OCI-LY1 (cell line): ENCODE data around the gene NSF.
A peak's percentile ranks its signal among the peaks of the same experiment; 100 is the strongest.

Experiments used
- H2AFZ ChIP-seq: fragments of 200-600 bp; sonication (generic), shearing (Covaris generic); 2 replicates; pipeline ENCODE4 v1.6.0; 2014; ENCODE audit warnings: antibody characterized with exemption, mild to moderate bottlenecking, low read length
- H3F3A ChIP-seq: fragments of 200-600 bp; sonication (generic), shearing (Covaris generic); 2 replicates; pipeline ENCODE4 v1.6.0; 2014; ENCODE audit warnings: mild to moderate bottlenecking, antibody characterized with exemption, low read length, moderate library complexity; ENCODE audit not compliant: insufficient read depth
- H3K27ac ChIP-seq: fragments of 200-600 bp; sonication (generic); 2 replicates; pipeline ENCODE4 v1.5.1; 2014; ENCODE audit warnings: low read length, mixed run types, mild to moderate bottlenecking, low read depth; ENCODE audit not compliant: poor library complexity, severe bottlenecking
- H3K27me3 ChIP-seq: fragments of 200-600 bp; sonication (generic); 2 replicates; pipeline ENCODE4 v1.6.0; 2014; ENCODE audit warnings: antibody characterized with exemption, mild to moderate bottlenecking, low read length, moderate library complexity; ENCODE audit not compliant: insufficient read depth
- H3K36me3 ChIP-seq: fragments of 200-600 bp; sonication (generic); 2 replicates; pipeline ENCODE4 v1.6.1; 2014; ENCODE audit warnings: mild to moderate bottlenecking, antibody characterized with exemption, low read length, moderate library complexity, mixed read lengths; ENCODE audit not compliant: insufficient read depth
- H3K4me1 ChIP-seq: fragments of 200-600 bp; sonication (generic); 2 replicates; pipeline ENCODE4 v1.5.1; 2014; ENCODE audit warnings: mild to moderate bottlenecking, low read length, moderate library complexity; ENCODE audit not compliant: insufficient read depth, severe bottlenecking
- H3K4me2 ChIP-seq: fragments of 200-600 bp; sonication (generic), shearing (Covaris generic); 2 replicates; pipeline ENCODE4 v1.6.1; 2014; ENCODE audit warnings: low read length
- H3K4me3 ChIP-seq: fragments of 200-600 bp; sonication (generic); 2 replicates; pipeline ENCODE4 v1.5.1; 2014; ENCODE audit warnings: low read length, low read depth, mild to moderate bottlenecking, mixed read lengths; ENCODE audit not compliant: poor library complexity, severe bottlenecking
- H3K79me2 ChIP-seq: fragments of 200-600 bp; shearing (Covaris generic); 2 replicates; pipeline ENCODE4 v1.6.1; 2016; ENCODE audit warnings: mixed run types, low read length, mixed read lengths; ENCODE audit not compliant: insufficient read depth
- H3K9ac ChIP-seq: fragments of 200-600 bp; sonication (generic), shearing (Covaris generic); 2 replicates; pipeline ENCODE4 v1.6.1; 2014; ENCODE audit warnings: mild to moderate bottlenecking, low read length, mixed read lengths
- H3K9me2 ChIP-seq: fragments of 200-600 bp; sonication (generic), shearing (Covaris generic); 2 replicates; pipeline ENCODE4 v1.6.1; 2014; ENCODE audit warnings: low read depth, mild to moderate bottlenecking, low read length, mixed read lengths
- H3K9me3 ChIP-seq: fragments of 200-600 bp; shearing (Covaris generic); 2 replicates; pipeline ENCODE4 v1.6.1; 2014; ENCODE audit warnings: low read length, mixed read lengths
- H4K20me1 ChIP-seq: fragments of 200-600 bp; sonication (generic), shearing (Covaris generic); 2 replicates; pipeline ENCODE4 v1.6.0; 2016; ENCODE audit warnings: mild to moderate bottlenecking, low read length; ENCODE audit not compliant: insufficient read depth
- CTCF ChIP-seq: fragments of 200-600 bp; sonication (generic), shearing (Covaris generic); IDR thresholded peaks from 2 replicates; pipeline ENCODE4 v1.5.1; 2017; ENCODE audit warnings: mild to moderate bottlenecking, antibody characterized with exemption, low read length, moderate library complexity, mixed read lengths
- EZH2 ChIP-seq: fragments of 200-600 bp; sonication (generic), shearing (Covaris generic); IDR thresholded peaks from 2 replicates; pipeline ENCODE4 v1.8.0; 2017; ENCODE audit warnings: borderline replicate concordance, mixed run types, mild to moderate bottlenecking, antibody characterized with exemption, low read length, moderate library complexity, mixed read lengths

The NSF gene

GRCh38 chr17:46732754-46733398, 142.4 kb downstream of the NSF start:
- no peak overlapping the region for H2AFZ ChIP-seq
- TF ChIP-seq CTCF (no peak), EZH2 (no peak)

GRCh38 chr17:46733837-46734475, 143.5 kb downstream of the NSF start:
- Histone ChIP-seq H3K27ac (peak overlapping the region; percentile 15), H2AFZ (no peak overlapping the region), H3K9me3 (no peaks in the 10 kb centered on the region), H3K4me1 (peaks cover 23% of the 10 kb centered on the region), H3K9me2 (no peaks in the 10 kb centered on the region), H3F3A (no peaks in the 10 kb centered on the region), H3K4me3 (no peak overlapping the region), H3K36me3 (peaks cover 40% of the 10 kb centered on the region), H3K27me3 (no peaks in the 10 kb centered on the region), H3K79me2 (no peaks in the 10 kb centered on the region), H3K4me2 (no peak overlapping the region), H4K20me1 (no peaks in the 10 kb centered on the region), H3K9ac (no peak overlapping the region)
- no peak for TF ChIP-seq CTCF
- no peak for TF ChIP-seq EZH2

More at GRCh38 chr17:46732754-46733398, 142.4 kb downstream of the NSF start:
- Histone ChIP-seq H3K4me1 (peaks cover 23% of the 10 kb centered on the region), H3K9me2 (no peaks in the 10 kb centered on the region), H3K9ac (no peak overlapping the region), H4K20me1 (no peaks in the 10 kb centered on the region), H3K9me3 (no peaks in the 10 kb centered on the region), H3K36me3 (peaks cover 44% of the 10 kb centered on the region), H3K27ac (no peak overlapping the region), H3K27me3 (no peaks in the 10 kb centered on the region), H3K4me3 (no peak overlapping the region), H3K79me2 (no peaks in the 10 kb centered on the region), H3K4me2 (no peak overlapping the region), H3F3A (no peaks in the 10 kb centered on the region)

GRCh38 chr17:46736100-46736499, 145.6 kb downstream of the NSF start:
- Histone ChIP-seq H3K4me3 (no peak overlapping the region), H4K20me1 (no peaks in the 10 kb centered on the region), H3F3A (no peaks in the 10 kb centered on the region), H3K36me3 (peaks cover 19% of the 10 kb centered on the region), H3K9me2 (no peaks in the 10 kb centered on the region), H3K79me2 (no peaks in the 10 kb centered on the region), H3K9ac (0 out of 2 replicates have a peak overlapping the region, but pooled peaks have one; percentile 12), H3K27me3 (no peaks in the 10 kb centered on the region), H3K9me3 (no peaks in the 10 kb centered on the region), H3K4me2 (peak overlapping the region; percentile 42), H2AFZ (no peak overlapping the region), H3K4me1 (peaks cover 23% of the 10 kb centered on the region), H3K27ac (peak overlapping the region; percentile 80)
- TF ChIP-seq CTCF (no peak), EZH2 (no peak)
